ENCODE data around the gene FAM107A. TPM values are rescaled to one million over a fixed set of nuclear protein-coding genes. Genes with fewer than 3 reads are reported as not detected.

Gene FAM107A
- total RNA-seq, 1 experiment from 2014 or later, result not detected

DNA sequence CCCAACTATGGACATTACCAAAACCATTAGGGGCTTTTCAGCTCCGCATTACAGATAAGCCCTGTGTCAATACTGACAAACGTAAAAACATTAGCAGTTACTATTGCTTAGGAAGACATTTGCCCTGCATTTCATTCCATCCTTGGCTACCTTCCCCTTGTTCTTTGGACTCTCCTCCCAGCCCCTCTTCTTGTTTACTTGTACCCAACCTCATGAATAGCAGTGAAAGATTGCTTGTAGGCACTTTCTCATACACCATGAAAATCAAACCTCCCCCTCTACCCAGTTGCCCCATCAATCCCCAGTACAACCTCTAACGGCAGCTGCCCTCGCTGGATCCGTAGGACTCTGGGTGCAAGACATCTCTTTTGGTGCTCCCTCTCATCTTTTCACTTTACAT lies 16.9 kb upstream of the FAM107A start:
- Mint-ChIP-seq H3K9me3 (ENCODE audit: unreplicated experiment) (no peaks in the 10 kb centered on the region), H3K4me1 (ENCODE audit: insufficient read depth, unreplicated experiment) (no peaks in the 10 kb centered on the region), H3K27me3 (ENCODE audit: insufficient read depth, unreplicated experiment) (no peaks in the 10 kb centered on the region), H3K4me3 (ENCODE audit: unreplicated experiment) (no peak overlapping the region), H3K36me3 (ENCODE audit: insufficient read depth, unreplicated experiment) (no peaks in the 10 kb centered on the region), H3K27ac (ENCODE audit: low read depth, unreplicated experiment) (no peak overlapping the region)
- ChIA-PET CTCF (interaction anchor here (0.5 to 1.0 kb wide), 2 partner anchors 24 to 26 kb away, joined by 3 to 5 read pairs; no protein-coding TSS in a partner anchor), POLR2A (no interaction called here)
- intact Hi-C loops (cut with micrococcal nuclease), result no loop called here
- no TSS peak for BruUV-seq (replicated peaks)
- DNase-seq (ENCODE audit: unreplicated experiment), result no peak
- TF ChIP-seq CTCF (IDR thresholded peaks at IDR 0.05; ENCODE audit: unreplicated experiment), result no peak

DNA sequence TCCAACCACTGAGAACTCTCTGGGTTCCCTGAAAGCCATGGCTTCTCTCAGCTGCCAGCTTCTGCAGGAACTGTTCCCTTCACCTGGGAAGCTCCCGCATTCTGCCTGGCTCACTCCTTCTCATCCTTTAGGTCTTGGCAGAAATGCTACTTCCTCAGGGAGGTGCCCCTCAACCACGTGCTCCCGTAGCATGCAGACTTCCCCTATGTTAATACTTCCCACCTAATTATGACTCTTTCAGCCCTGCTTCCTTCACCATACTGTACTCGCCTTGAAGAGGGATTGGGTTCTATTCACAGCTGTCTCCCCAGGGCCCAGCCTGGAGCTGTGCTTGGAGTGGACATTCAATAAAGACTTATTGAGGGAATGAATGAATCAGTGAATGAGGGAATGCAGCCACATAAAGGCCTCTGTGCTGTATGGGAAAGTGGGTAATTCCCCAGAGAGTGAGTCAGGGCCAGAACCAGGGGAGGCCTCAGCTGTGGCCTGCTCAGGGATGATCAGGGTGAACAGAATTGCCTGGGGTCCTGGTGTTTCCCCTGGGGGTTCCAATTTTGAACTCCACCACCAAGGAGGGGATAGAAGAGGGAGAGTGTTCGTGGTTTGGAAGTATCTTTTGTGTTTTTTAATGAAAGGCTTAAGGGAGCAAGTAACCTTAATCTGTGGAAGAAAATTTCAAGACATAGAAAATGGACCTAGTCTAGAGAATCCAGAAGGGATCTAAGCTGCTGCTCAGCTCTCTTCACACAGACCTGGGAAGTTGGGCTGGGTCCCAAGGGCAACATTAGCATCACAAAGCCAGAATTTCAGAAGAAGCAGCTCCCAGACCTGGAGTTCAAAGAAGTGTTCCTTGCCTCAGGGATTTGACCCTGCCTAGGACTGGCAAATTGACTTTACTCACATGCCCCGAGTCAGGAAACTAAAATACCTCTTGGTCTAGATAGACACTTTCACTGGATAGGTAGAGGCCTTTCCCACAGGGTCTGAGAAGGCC lies 14.6 kb upstream of the FAM107A start:
- intact Hi-C loops (cut with micrococcal nuclease), result no loop called here
- DNase-seq (ENCODE audit: unreplicated experiment), result no peak
- no TSS peak for BruUV-seq (replicated peaks)
- no peak for TF ChIP-seq CTCF (IDR thresholded peaks at IDR 0.05; ENCODE audit: unreplicated experiment)
- no peaks in the 10 kb centered on the region for H3K36me3 Mint-ChIP-seq (ENCODE audit: insufficient read depth, unreplicated experiment)
- no peak overlapping the region for H3K4me3 Mint-ChIP-seq (ENCODE audit: unreplicated experiment)
- H3K4me1 Mint-ChIP-seq (ENCODE audit: insufficient read depth, unreplicated experiment), result no peaks in the 10 kb centered on the region
- no peaks in the 10 kb centered on the region for H3K9me3 Mint-ChIP-seq (ENCODE audit: unreplicated experiment)
- H3K27ac Mint-ChIP-seq (ENCODE audit: low read depth, unreplicated experiment), result no peak overlapping the region
- H3K27me3 Mint-ChIP-seq (ENCODE audit: insufficient read depth, unreplicated experiment), result peaks cover under 1% of the 10 kb centered on the region
- ChIA-PET CTCF (interaction anchor here (0.5 to 1.9 kb wide), 2 partner anchors 24 to 91 kb away, joined by 3 to 6 read pairs; no protein-coding TSS in a partner anchor), POLR2A (no interaction called here)

- peaks cover 11% of the 10 kb centered on the region for H3K4me1 Mint-ChIP-seq (ENCODE audit: insufficient read depth, unreplicated experiment)
- H3K36me3 Mint-ChIP-seq (ENCODE audit: insufficient read depth, unreplicated experiment), result no peaks in the 10 kb centered on the region
- POLR2A ChIA-PET, result interaction anchor here (0.7 kb wide), 1 partner anchor 500 kb away, joined by 3 read pairs; no protein-coding TSS in a partner anchor
- CTCF ChIA-PET, result interaction anchor here (0.6 to 1.7 kb wide), 6 partner anchors 19 to 315 kb away, joined by 3 to 8 read pairs (median 3); no protein-coding TSS in a partner anchor
- intact Hi-C loops (cut with micrococcal nuclease), result no loop called here
- TF ChIP-seq CTCF (IDR thresholded peaks at IDR 0.05; ENCODE audit: unreplicated experiment), result no peak
- H3K27me3 Mint-ChIP-seq (ENCODE audit: insufficient read depth, unreplicated experiment), result peaks cover 14% of the 10 kb centered on the region
- BruUV-seq (replicated peaks), result no TSS peak
- no peak overlapping the region for H3K27ac Mint-ChIP-seq (ENCODE audit: low read depth, unreplicated experiment)
- no peaks in the 10 kb centered on the region for H3K9me3 Mint-ChIP-seq (ENCODE audit: unreplicated experiment)
- peak; percentile 45 for DNase-seq (ENCODE audit: unreplicated experiment)
- H3K4me3 Mint-ChIP-seq (ENCODE audit: unreplicated experiment), result no peak overlapping the region
Observed at GRCh38 chr3:58588030-58588614, 10.9 kb upstream of the FAM107A start.

- intact Hi-C loops (cut with micrococcal nuclease), result no loop called here
- Mint-ChIP-seq H3K36me3 (ENCODE audit: insufficient read depth, unreplicated experiment) (no peaks in the 10 kb centered on the region), H3K9me3 (ENCODE audit: unreplicated experiment) (no peaks in the 10 kb centered on the region), H3K4me1 (ENCODE audit: insufficient read depth, unreplicated experiment) (peaks cover 11% of the 10 kb centered on the region), H3K4me3 (ENCODE audit: unreplicated experiment) (no peak overlapping the region), H3K27ac (ENCODE audit: low read depth, unreplicated experiment) (no peak overlapping the region), H3K27me3 (ENCODE audit: insufficient read depth, unreplicated experiment) (peaks cover 14% of the 10 kb centered on the region)
- DNase-seq (ENCODE audit: unreplicated experiment), result no peak
- CTCF ChIA-PET, result interaction anchor here (0.6 to 1.6 kb wide), 4 partner anchors 18 to 1328 kb away, joined by 3 to 8 read pairs (median 4); no protein-coding TSS in a partner anchor
- no TSS peak for BruUV-seq (replicated peaks)
- POLR2A ChIA-PET, result no interaction called here
- TF ChIP-seq CTCF (IDR thresholded peaks at IDR 0.05; ENCODE audit: unreplicated experiment), result no peak
Observed at GRCh38 chr3:58586776-58587192, 9.6 kb upstream of the FAM107A start.
